Endothelial cell of umbilical vein (primary cell): ENCODE measurements around the gene SHISA7. TPM values are rescaled to one million over a fixed set of nuclear protein-coding genes. Genes with fewer than 3 reads are reported as not detected.

Source experiments
- BruUV-seq: library from RNA; stranded (reverse); fragments of 400-500 nt; replicated peaks from 2 replicates; lab custom pipeline; 2021; lab: Mats Ljungman, UMichigan
- CTCF ChIA-PET: fragments of 300-600, 350-600 bp; sonication (Branson Sonifier 250); formaldehyde crosslinking; loops from one replicate; lab custom pipeline; 2021; ENCODE audit warnings: antibody characterized with exemption, inconsistent platforms; lab: Charles Lee
- POLR2A ChIA-PET: fragments of 300-600, 350-600 bp; sonication (Branson Sonifier 250); formaldehyde crosslinking; loops from one replicate; lab custom pipeline; 2021; ENCODE audit warnings: antibody characterized with exemption, inconsistent platforms; lab: Charles Lee
- DNase-seq: peaks from one replicate; pipeline ENCODE4 v3.0.0-alpha.2; 2011; ENCODE audit warnings: low read depth, low spot score
- FAIRE-seq: peaks from 2 replicates; lab custom pipeline; 2011; peaks lifted over from hg19 to GRCh38; lab: Jason Lieb, UNC
- H2AFZ ChIP-seq: 2 replicates; pipeline ENCODE4 v1.6.0; 2012; ENCODE audit warnings: low read depth, low read length, control low read depth, inconsistent platforms
- H3K27ac ChIP-seq: 2 replicates; pipeline ENCODE4 v1.5.1; 2011; ENCODE audit warnings: low read depth, mild to moderate bottlenecking, control low read depth, low read length, moderate library complexity; ENCODE audit not compliant: insufficient read depth
- H3K27me3 ChIP-seq, 2 experiments: 2 replicates each; pipeline versions ENCODE4 v1.6.0 to v1.6.1; 2011; ENCODE audit warnings: low read length in 2 of 2, mixed read lengths in 1 of 2; ENCODE audit not compliant: control insufficient read depth in 2 of 2, insufficient read depth in 2 of 2
- H3K36me3 ChIP-seq, 2 experiments: 2 replicates in 1 of 2; 3 replicates in 1 of 2; pipeline ENCODE4 v1.5.1; 2011; ENCODE audit warnings: low read length in 2 of 2, mild to moderate bottlenecking in 1 of 2, moderate library complexity in 1 of 2; ENCODE audit not compliant: control insufficient read depth in 2 of 2, insufficient read depth in 2 of 2; ENCODE audit errors: extremely low read depth in 1 of 2
- H3K4me1 ChIP-seq: 3 replicates; pipeline ENCODE4 v1.5.1; 2011; ENCODE audit warnings: mild to moderate bottlenecking, low read length; ENCODE audit not compliant: control insufficient read depth, insufficient read depth; ENCODE audit errors: extremely low read depth
- H3K4me2 ChIP-seq: 2 replicates; pipeline ENCODE4 v1.6.1; 2011; ENCODE audit warnings: low read length, control low read depth, mixed read lengths; ENCODE audit not compliant: insufficient read depth
- H3K4me3 ChIP-seq, 3 experiments: fragments of 200-600 bp in 1 of 3; sonication (generic), shearing (Covaris generic) in 1 of 3; replicated peaks in 1 of 3; 2 replicates each; pipeline ENCODE4 v1.5.1; 2011 to 2016; ENCODE audit warnings: control low read depth in 3 of 3, low read length in 3 of 3, mild to moderate bottlenecking in 2 of 3, inconsistent platforms in 1 of 3, low read depth in 1 of 3, moderate library complexity in 1 of 3; ENCODE audit not compliant: insufficient read depth in 1 of 3
- H3K79me2 ChIP-seq: 2 replicates; pipeline ENCODE4 v1.6.0; 2012; ENCODE audit warnings: low read length, inconsistent platforms; ENCODE audit not compliant: control insufficient read depth, insufficient read depth
- H3K9ac ChIP-seq: replicated peaks from 2 replicates; pipeline ENCODE3; 2011; ENCODE audit warnings: low read length, control low read depth; ENCODE audit not compliant: insufficient read depth; ENCODE audit errors: extremely low read depth
- H3K9me1 ChIP-seq: replicated peaks from 3 replicates; pipeline ENCODE4 v1.6.0; 2011; ENCODE audit warnings: mild to moderate bottlenecking, low read length; ENCODE audit not compliant: control insufficient read depth, insufficient read depth; ENCODE audit errors: extremely low read depth
- H3K9me3 ChIP-seq: replicated peaks from 2 replicates; pipeline ENCODE4 v1.5.1; 2012; ENCODE audit warnings: low read length, inconsistent platforms; ENCODE audit not compliant: control insufficient read depth, insufficient read depth
- H4K20me1 ChIP-seq: replicated peaks from 2 replicates; pipeline ENCODE3; 2011; ENCODE audit warnings: mild to moderate bottlenecking, low read length; ENCODE audit not compliant: control insufficient read depth, insufficient read depth; ENCODE audit errors: extremely low read depth
- EZH2 ChIP-seq: IDR thresholded peaks from 2 replicates; pipeline ENCODE4 v1.6.1; 2012; ENCODE audit warnings: borderline replicate concordance, low read depth, mild to moderate bottlenecking, moderate library complexity, low read length, inconsistent platforms; ENCODE audit not compliant: severe bottlenecking
- FOS ChIP-seq: IDR thresholded peaks from 2 replicates; pipeline ENCODE4 v1.6.1; 2011; ENCODE audit warnings: mild to moderate bottlenecking, low read length, moderate library complexity, borderline replicate concordance; ENCODE audit not compliant: insufficient read depth
- GATA2 ChIP-seq: IDR thresholded peaks from 2 replicates; pipeline ENCODE4 v1.7.0; 2011; ENCODE audit warnings: low read depth, mild to moderate bottlenecking, moderate library complexity, mixed read lengths, low read length; ENCODE audit not compliant: insufficient read length, insufficient read depth
- JUN ChIP-seq: IDR thresholded peaks from 2 replicates; pipeline ENCODE4 v1.6.1; 2011; ENCODE audit warnings: borderline replicate concordance, low read depth; ENCODE audit not compliant: insufficient read length, insufficient read depth
- MAX ChIP-seq: IDR thresholded peaks from 2 replicates; pipeline ENCODE4 v1.6.1; 2011; ENCODE audit not compliant: insufficient read depth, insufficient read length
- MYC ChIP-seq: IDR thresholded peaks from one replicate; pipeline ENCODE4 v1.6.1; 2011; ENCODE audit warnings: mild to moderate bottlenecking, low read depth, low read length
- POLR2A ChIP-seq: IDR thresholded peaks from 2 replicates; pipeline ENCODE4 v1.6.1; 2012; ENCODE audit warnings: low read depth, mild to moderate bottlenecking, control low read depth, low read length
- POLR2AphosphoS5 ChIP-seq: IDR thresholded peaks from 2 replicates; pipeline ENCODE4 v1.6.1; 2012; ENCODE audit warnings: low read depth, mild to moderate bottlenecking, control low read depth, low read length, moderate library complexity; ENCODE audit not compliant: insufficient read depth
- dilution Hi-C: fragments of 300-500 bp; cut with MboI; formaldehyde crosslinking; loops from one replicate; pipeline ENCODE4 v1.15.0; 2019; ENCODE audit warnings: low sequenced_read_pairs; ENCODE audit not compliant: extremely low pct_ligation_motif_present
- intact Hi-C: fragments of 100-400 bp; cut with micrococcal nuclease; formaldehyde crosslinking; loops from one replicate; pipeline ENCODE4 v1.10.0; 2022
- polyA plus RNA-seq, 4 experiments: library from polyadenylated mRNA; depleted of rRNA in 3 of 4; stranded (reverse) in 3 of 4; unstranded in 1 of 4; fragments of >200 nt; gene quantifications; 2 replicates each; pipeline versions ENCODE4 v1.2.1 to v1.2.3, GENCODE V29; 2011 to 2012; ENCODE audit warnings: missing spikeins in 1 of 4
- total RNA-seq: library from RNA; stranded (reverse); gene quantifications from 2 replicates; pipeline ENCODE4 v1.2.3, GENCODE V29; 2021
- TF ChIP-seq, protein P1 (sequence below), 2 donors: IDR thresholded peaks; 1 replicate in 1 of 2; 2 replicates in 1 of 2; pipeline ENCODE4 v1.5.1; 2011; ENCODE audit warnings: low read length in 2 of 2, mild to moderate bottlenecking in 2 of 2, moderate library complexity in 2 of 2, control low read depth in 1 of 2, inconsistent platforms in 1 of 2, low read depth in 1 of 2; ENCODE audit not compliant: insufficient read depth in 1 of 2; ENCODE audit errors: extremely low read depth in 1 of 2

The SHISA7 gene
- total and polyA plus RNA-seq, 2 donors (not counting 3 experiments of a cell fraction or from before 2014, with no cell fraction given): not detected

- H3K4me3 ChIP-seq: no peak overlapping the region
- H3K36me3 ChIP-seq: no peaks in the 10 kb centered on the region
- peaks cover 34% of the 10 kb centered on the region for H3K4me1 ChIP-seq
- intact Hi-C loops (no loop called here), dilution Hi-C loops (no loop called here)
- no peak for TF ChIP-seq GATA2
- no peak for TF ChIP-seq POLR2A
- TF ChIP-seq FOS: no peak
- TF ChIP-seq MYC: no peak
- TF ChIP-seq JUN: no peak
- TF ChIP-seq, protein P1, sequence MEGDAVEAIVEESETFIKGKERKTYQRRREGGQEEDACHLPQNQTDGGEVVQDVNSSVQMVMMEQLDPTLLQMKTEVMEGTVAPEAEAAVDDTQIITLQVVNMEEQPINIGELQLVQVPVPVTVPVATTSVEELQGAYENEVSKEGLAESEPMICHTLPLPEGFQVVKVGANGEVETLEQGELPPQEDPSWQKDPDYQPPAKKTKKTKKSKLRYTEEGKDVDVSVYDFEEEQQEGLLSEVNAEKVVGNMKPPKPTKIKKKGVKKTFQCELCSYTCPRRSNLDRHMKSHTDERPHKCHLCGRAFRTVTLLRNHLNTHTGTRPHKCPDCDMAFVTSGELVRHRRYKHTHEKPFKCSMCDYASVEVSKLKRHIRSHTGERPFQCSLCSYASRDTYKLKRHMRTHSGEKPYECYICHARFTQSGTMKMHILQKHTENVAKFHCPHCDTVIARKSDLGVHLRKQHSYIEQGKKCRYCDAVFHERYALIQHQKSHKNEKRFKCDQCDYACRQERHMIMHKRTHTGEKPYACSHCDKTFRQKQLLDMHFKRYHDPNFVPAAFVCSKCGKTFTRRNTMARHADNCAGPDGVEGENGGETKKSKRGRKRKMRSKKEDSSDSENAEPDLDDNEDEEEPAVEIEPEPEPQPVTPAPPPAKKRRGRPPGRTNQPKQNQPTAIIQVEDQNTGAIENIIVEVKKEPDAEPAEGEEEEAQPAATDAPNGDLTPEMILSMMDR (IDR thresholded peaks at IDR 0.05; ENCODE audit: extremely low read depth in 1 of 2, insufficient read depth in 1 of 2, low read depth in 1 of 2, low read length in 2 of 2): no peak
- no peak for TF ChIP-seq MAX
- TF ChIP-seq POLR2AphosphoS5: no peak
- TF ChIP-seq EZH2: no peak
- H3K27me3 ChIP-seq: no peaks in the 10 kb centered on the region
- CTCF ChIA-PET: interaction anchor here (0.7 to 6.1 kb wide), 3 partner anchors 15 to 22 kb away, joined by 3 to 91 read pairs (median 3); no protein-coding TSS in a partner anchor
- no peak overlapping the region for H2AFZ ChIP-seq
- H4K20me1 ChIP-seq: no peaks in the 10 kb centered on the region
- peaks cover 2% of the 10 kb centered on the region for H3K79me2 ChIP-seq
- no peaks in the 10 kb centered on the region for H3K9me1 ChIP-seq
- POLR2A ChIA-PET: interaction anchor here (0.5 kb wide), 1 partner anchor 15 kb away, joined by 3 read pairs; no protein-coding TSS in a partner anchor
- FAIRE-seq: no peak
- H3K4me2 ChIP-seq: no peak overlapping the region
- H3K27ac ChIP-seq: no peak overlapping the region
- H3K9ac ChIP-seq: no peak overlapping the region
- no peak for DNase-seq
- H3K9me3 ChIP-seq: no peaks in the 10 kb centered on the region
- no TSS peak for BruUV-seq
These were observed 46.0 kb upstream of the SHISA7 start for GRCh38 chr19:55488986-55489710.
